Heart right ventricle (tissue), 16 donors: ENCODE results near the gene PSMA2. TPM values are rescaled to one million over a fixed set of nuclear protein-coding genes. Genes with fewer than 3 reads are reported as not detected.

ENCODE experiments used
- ATAC-seq, 8 donors: fragments of 200-7000 bp; cut with Tn5 transposase; one replicate each; pipeline ENCODE4 v1.9.1; 2020; ENCODE audit warnings: mild to moderate bottlenecking in 8 of 8, moderate library complexity in 8 of 8, moderate number of reproducible peaks in 1 of 8
- DNase-seq, 2 donors: peaks; one replicate each; pipeline ENCODE4 v3.0.0-alpha.2; 2020
- H3K27ac ChIP-seq, 10 donors: fragments of 200-600 bp; sonication (generic) in 2 of 10; one replicate each; pipeline versions ENCODE4 v1.5.0 to v1.8.0; 2020 to 2022; ENCODE audit warnings: mild to moderate bottlenecking in 3 of 10
- H3K27me3 ChIP-seq, 7 donors: fragments of 200-600 bp; one replicate each; pipeline ENCODE4 v1.8.0; 2021 to 2022; ENCODE audit warnings: mild to moderate bottlenecking in 2 of 7
- H3K36me3 ChIP-seq, 9 donors: fragments of 200-600 bp; sonication (generic) in 1 of 9; one replicate each; pipeline versions ENCODE4 v1.5.0 to v1.8.0; 2020 to 2022; ENCODE audit warnings: mild to moderate bottlenecking in 2 of 9
- H3K4me1 ChIP-seq, 9 donors: fragments of 200-600 bp; sonication (generic) in 1 of 9; one replicate each; pipeline versions ENCODE4 v1.5.0 to v1.8.0; 2020 to 2022; ENCODE audit warnings: mild to moderate bottlenecking in 4 of 9
- H3K4me3 ChIP-seq, 10 donors: fragments of 200-600 bp; sonication (generic) in 2 of 10; one replicate each; pipeline versions ENCODE4 v1.5.0 to v1.8.0; 2020 to 2022; ENCODE audit warnings: mild to moderate bottlenecking in 7 of 10, moderate library complexity in 2 of 10
- H3K9me3 ChIP-seq, 11 donors: fragments of 200-600 bp in 10 of 11; sonication (generic) in 2 of 11; one replicate each; pipeline versions ENCODE4 v1.5.0 to v1.8.0; 2013 to 2022; ENCODE audit warnings: mild to moderate bottlenecking in 2 of 11, control low read depth in 1 of 11, moderate library complexity in 1 of 11
- WGBS, 2 donors: extraction: QIAGEN DNeasy Blood & Tissue Kit; methylation state at CpG; one replicate each; pipeline ENCODE4 v1.1.7; 2013; ENCODE audit warnings: inconsistent platforms in 1 of 2; 5-methylcytosine and 5-hydroxymethylcytosine counted together
- intact Hi-C, 10 donors: fragments of 100-400 bp; cut with DNase I; formaldehyde crosslinking; loops; one replicate each; pipeline versions ENCODE4 v1.11.1 to v1.14.2; 2022
- long read RNA-seq, 3 donors: library from polyadenylated mRNA; unstranded; transcript quantifications; one replicate each; pipeline ENCODE4 v2.0.0, GENCODE V29; 2020 to 2021
- polyA plus RNA-seq, 2 donors: library from polyadenylated mRNA; stranded (reverse); fragments of 200-250 nt; gene quantifications; one replicate each; pipeline ENCODE4 v1.2.3, GENCODE V29; 2013
- total RNA-seq, 10 donors: library from RNA; stranded (reverse); fragmentation: NEBNext Ultra II Directional in 3 of 10; extraction: Animal tissue kit (Norgen Biotek cat#: 25700) in 3 of 10; gene quantifications; one replicate each; pipeline versions ENCODE4 v1.2.1 to v1.2.4, GENCODE V29; 2021 to 2023
- TF ChIP-seq, protein P1 (sequence below), 9 donors: fragments of 200-600 bp; sonication (generic) in 2 of 9; IDR thresholded peaks; one replicate each; pipeline versions ENCODE4 v1.5.0 to v1.8.0; 2021 to 2022; ENCODE audit warnings: antibody characterized with exemption in 9 of 9, mild to moderate bottlenecking in 5 of 9, moderate library complexity in 1 of 9
- donor health status: Arrhythmogenic right ventricular cardiomyopathy.
- donor health status: ischemic (EF 13 %, LVEDD 7.1; RV severe dilation, severe dysfunction).
- donor health status: healthy with polysubstance abuse.
- donor health status: DM: no; HTN: yes; CAD: no.
- donor health status: DM: no; HTN: no; CAD: no.
- donor health status: ischemic (EF 25% LVEDD 6.9; RV normal size, moderate dysfunction).
- donor health status: ischemic (EF 25% LVEDD 5.7; RV mildly dilated, moderate dysfunction).
- donor health status: healthy.
- donor health status: DM: yes; HTN: yes; CAD: no.
- donor health status: Ischemic cardiomyopathy.
- donor health status: ischemic (EF 35%, LVEDD 5.7; RV mildly dilated, moderate dysfunction).
- donor health status: nonischemic (EF 11% LVEDD 7.7; RV severe dilation, severe dysfunction).
- donor health status: DM: yes; HTN: yes; CAD: no.
- donor health status: PGD.
- donor health status: ischemic (EF 29% LVEDD 5.4; RV normal size, mild dysfunction).
- donor health status: nonischemic (EF 23%, LVEDD 6.1; RV moderate dilation, normal function).

Gene PSMA2
- total RNA-seq (100 to 1,000 TPM in 1 of 10 donors, 10 to 100 TPM in 9; 66.3 to 103 (median 77.1) TPM), polyA plus RNA-seq (100 to 1,000 TPM in 1 of 2 donors, 10 to 100 TPM in 1; 32.4 to 154 TPM)
- long read RNA-seq, donor 1, transcript PSMA2-201 (8 exons, 1,487 nt) = major isoform, 192 of 193 reads
- long read RNA-seq, donor 1, partial matches to known transcripts = 0 of 193 reads
- long read RNA-seq, donor 1, other reads (novel, unspliced or antisense) = 0 of 193 reads
- long read RNA-seq, donor 2, transcript PSMA2-201 (8 exons, 1,487 nt) = major isoform, 212 of 216 reads
- long read RNA-seq, donor 2, partial matches to known transcripts = 4 of 216 reads
- long read RNA-seq, donor 2, other reads (novel, unspliced or antisense) = 0 of 216 reads
- long read RNA-seq, donor 3, transcript PSMA2-201 (8 exons, 1,487 nt) = major isoform, 179 of 183 reads
- long read RNA-seq, donor 3, partial matches to known transcripts = 3 of 183 reads
- long read RNA-seq, donor 3, other reads (novel, unspliced or antisense) = 1 of 183 reads

DNA sequence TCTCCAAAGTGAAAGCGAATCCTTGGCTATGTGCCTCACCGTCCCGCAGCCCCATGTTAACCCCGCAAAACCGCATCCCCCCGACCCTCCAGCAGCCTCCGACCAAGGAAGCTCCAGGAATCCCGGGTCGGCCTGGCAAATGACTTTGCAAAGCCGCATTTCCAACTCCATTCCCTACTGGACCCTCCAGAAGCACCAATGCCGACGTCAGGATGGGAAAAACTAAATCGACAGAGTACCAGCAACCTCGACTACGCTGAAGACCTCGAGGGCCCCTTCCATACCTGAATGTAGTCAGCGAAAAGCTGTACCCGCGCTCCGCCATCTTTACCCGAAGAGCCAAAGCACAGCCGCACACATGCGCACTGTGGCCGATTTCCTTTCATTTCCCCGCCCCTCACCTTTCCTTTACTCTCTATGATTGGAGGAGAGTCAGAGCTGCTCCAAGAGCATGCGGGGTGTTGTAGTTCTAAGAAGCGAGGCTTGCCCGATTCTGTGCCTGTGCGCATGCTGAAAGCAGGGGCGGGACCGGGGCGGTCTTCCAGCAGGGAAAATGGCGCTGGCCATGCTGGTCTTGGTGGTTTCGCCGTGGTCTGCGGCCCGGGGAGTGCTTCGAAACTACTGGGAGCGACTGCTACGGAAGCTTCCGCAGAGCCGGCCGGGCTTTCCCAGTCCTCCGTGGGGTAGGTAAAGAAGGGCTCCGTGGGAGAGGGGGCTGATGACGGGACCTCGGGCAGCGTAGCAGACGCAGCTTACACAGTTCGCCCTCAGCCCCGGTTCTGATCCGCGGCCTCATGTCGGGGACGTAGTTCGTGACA, at the start of gene PSMA2, which contains the start of gene MRPL32:
Gene PSMA2, minus strand, starts transcription at position 341 of the 818 bp plus-strand sequence. Its CDS starts 16 bp downstream, at position 325.
Gene MRPL32, plus strand, starts transcription at position 543 of the 818 bp plus-strand sequence. Its CDS starts 11 bp downstream, at position 554.
- Histone ChIP-seq H3K36me3 (peaks cover 0 to 33% (median 14%) of the 10 kb centered on the region in 9 donors), H3K27ac (peak within 1 kb of the TSS; percentile 71 to 93 (median 82)), H3K4me1 (peaks cover 5 to 64% (median 45%) of the 10 kb centered on the region in 9 donors), H3K9me3 (no peaks in the 10 kb centered on the region), H3K4me3 (peak within 1 kb of the TSS; percentile 68 to 97 (median 90)), H3K27me3 (no peaks in the 10 kb centered on the region)
- TF ChIP-seq, protein P1, sequence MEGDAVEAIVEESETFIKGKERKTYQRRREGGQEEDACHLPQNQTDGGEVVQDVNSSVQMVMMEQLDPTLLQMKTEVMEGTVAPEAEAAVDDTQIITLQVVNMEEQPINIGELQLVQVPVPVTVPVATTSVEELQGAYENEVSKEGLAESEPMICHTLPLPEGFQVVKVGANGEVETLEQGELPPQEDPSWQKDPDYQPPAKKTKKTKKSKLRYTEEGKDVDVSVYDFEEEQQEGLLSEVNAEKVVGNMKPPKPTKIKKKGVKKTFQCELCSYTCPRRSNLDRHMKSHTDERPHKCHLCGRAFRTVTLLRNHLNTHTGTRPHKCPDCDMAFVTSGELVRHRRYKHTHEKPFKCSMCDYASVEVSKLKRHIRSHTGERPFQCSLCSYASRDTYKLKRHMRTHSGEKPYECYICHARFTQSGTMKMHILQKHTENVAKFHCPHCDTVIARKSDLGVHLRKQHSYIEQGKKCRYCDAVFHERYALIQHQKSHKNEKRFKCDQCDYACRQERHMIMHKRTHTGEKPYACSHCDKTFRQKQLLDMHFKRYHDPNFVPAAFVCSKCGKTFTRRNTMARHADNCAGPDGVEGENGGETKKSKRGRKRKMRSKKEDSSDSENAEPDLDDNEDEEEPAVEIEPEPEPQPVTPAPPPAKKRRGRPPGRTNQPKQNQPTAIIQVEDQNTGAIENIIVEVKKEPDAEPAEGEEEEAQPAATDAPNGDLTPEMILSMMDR (IDR thresholded peaks at IDR 0.05) = no peak
- 0 to 1% methylated on average over 56 of the region's 56 CpGs for WGBS, 2 donors
- peak; percentile 91 to 96 for DNase-seq
- intact Hi-C loops = loop anchor here in 5 of 10 donors (2.0 to 10.0 kb wide), 5 partner anchors 19 to 903 kb away; partner anchors contain the start of genes C7orf25 (in 2 of the 5) and COA1 (in 1 of the 5)
- peak; percentile 100 for ATAC-seq

DNA sequence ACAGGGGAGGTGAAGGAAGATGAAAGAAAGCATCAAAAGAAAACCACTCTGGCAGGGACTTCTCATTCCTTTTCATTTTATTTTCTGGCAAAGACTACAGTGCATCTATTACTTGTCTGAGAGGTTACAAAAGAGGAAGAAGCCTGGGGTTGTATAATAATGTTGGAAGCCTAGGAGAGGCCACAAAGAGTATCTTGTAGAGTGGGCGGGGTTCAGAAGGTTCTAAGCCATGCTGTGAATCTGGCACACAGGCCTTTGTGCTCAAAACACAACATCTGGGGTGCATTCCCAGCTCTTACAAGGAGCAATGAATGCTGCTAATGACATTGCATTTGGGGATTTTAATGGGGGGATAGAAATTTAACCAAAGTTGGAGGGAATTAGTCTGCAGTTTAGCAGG, 49.6 kb upstream of the PSMA2 start:
- no peak for ATAC-seq
- TF ChIP-seq, protein P1 (IDR thresholded peaks at IDR 0.05) = no peak
- WGBS, 2 donors = 93 to 96% methylated on average over 1 of the region's 1 CpG
- peaks cover 0 to 4% (median 0%) of the 10 kb centered on the region in 7 donors for H3K27me3 ChIP-seq
- no peak overlapping the region for H3K27ac ChIP-seq
- H3K9me3 ChIP-seq = peaks cover 0 to 15% (median 6%) of the 10 kb centered on the region in 11 donors
- intact Hi-C loops = no loop called here
- no peaks in the 10 kb centered on the region for H3K4me1 ChIP-seq
- H3K36me3 ChIP-seq = no peaks in the 10 kb centered on the region
- no peak overlapping the region for H3K4me3 ChIP-seq
- no peak for DNase-seq

DNA sequence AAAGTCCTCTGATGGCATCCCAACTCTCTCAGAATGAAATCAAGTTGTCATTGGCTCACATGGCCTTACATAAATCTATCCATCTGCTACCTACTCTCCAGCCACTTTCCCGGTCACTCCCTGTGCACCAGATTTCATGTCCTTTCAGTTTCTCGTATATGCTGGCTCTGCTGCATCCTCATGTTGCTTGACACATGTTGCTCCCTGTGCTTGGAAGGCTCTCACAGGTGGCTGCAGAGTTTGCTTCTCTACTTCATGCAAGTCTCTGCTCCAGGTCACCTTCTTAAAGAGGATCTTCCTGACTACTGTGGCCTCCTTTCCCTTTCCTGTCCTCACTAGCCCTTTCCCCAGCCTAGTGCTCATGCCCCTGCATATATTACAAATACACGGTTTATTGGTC, 48.5 kb upstream of the PSMA2 start:
- no peak overlapping the region for H3K4me3 ChIP-seq
- H3K9me3 ChIP-seq = peaks cover 0 to 15% (median 6%) of the 10 kb centered on the region in 11 donors
- no peaks in the 10 kb centered on the region for H3K36me3 ChIP-seq
- intact Hi-C loops = no loop called here
- TF ChIP-seq, protein P1 (IDR thresholded peaks at IDR 0.05) = no peak
- 82 to 84% methylated on average over 3 of the region's 3 CpGs for WGBS, 2 donors
- ATAC-seq = no peak
- H3K27me3 ChIP-seq = peaks cover 0 to 4% (median 0%) of the 10 kb centered on the region in 7 donors
- DNase-seq = no peak
- H3K27ac ChIP-seq = no peak overlapping the region
- H3K4me1 ChIP-seq = no peaks in the 10 kb centered on the region

DNA sequence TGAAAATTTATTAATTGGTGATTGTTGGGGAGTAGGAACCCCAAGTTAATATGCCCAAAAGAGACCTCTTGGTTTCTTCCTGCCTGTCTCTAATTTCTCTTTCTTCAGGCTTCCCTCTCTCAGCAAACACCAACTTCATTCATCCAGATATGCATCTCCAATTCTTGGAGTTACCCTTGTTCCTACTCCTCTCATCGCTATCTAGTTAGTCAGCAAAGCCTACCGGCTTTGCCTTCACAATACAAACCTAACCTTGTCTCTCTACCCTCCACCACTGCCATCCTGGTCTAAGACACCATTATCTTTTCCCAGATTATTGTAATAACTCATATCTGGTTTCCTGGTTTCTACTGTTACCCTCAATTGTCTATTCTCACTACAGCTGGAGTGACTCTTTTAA, 48.1 kb upstream of the PSMA2 start:
- intact Hi-C loops = no loop called here
- no peaks in the 10 kb centered on the region for H3K36me3 ChIP-seq

More for the DNA sequence above, 48.1 kb upstream of the PSMA2 start:
- WGBS, 2 donors = 50 to 72% methylated on average over 2 of the region's 2 CpGs
- peaks cover 0 to 4% (median 0%) of the 10 kb centered on the region in 7 donors for H3K27me3 ChIP-seq
- no peak for DNase-seq
- no peak for ATAC-seq
- no peaks in the 10 kb centered on the region for H3K4me1 ChIP-seq
- peaks cover 0 to 15% (median 6%) of the 10 kb centered on the region in 11 donors for H3K9me3 ChIP-seq
- H3K4me3 ChIP-seq = no peak overlapping the region
- no peak overlapping the region for H3K27ac ChIP-seq
- TF ChIP-seq, protein P1 (IDR thresholded peaks at IDR 0.05) = no peak
